Measurements from ENCODE around the gene AIG1.

Gene AIG1

GRCh38 chr6:143349530-143349929 lies 288.8 kb downstream of the AIG1 start:
- in situ Hi-C loops (cut with HindIII; ENCODE audit: low sequenced_read_pairs) = no loop called here

- in situ Hi-C loops (cut with HindIII; ENCODE audit: low sequenced_read_pairs) = no loop called here
Measured at GRCh38 chr6:143356101-143356880, 295.6 kb downstream of the AIG1 start.

GRCh38 chr6:143357152-143357551 lies 296.5 kb downstream of the AIG1 start:
- in situ Hi-C loops (cut with HindIII; ENCODE audit: low sequenced_read_pairs) = no loop called here

- in situ Hi-C loops (cut with HindIII; ENCODE audit: low sequenced_read_pairs) = no loop called here
Measured at GRCh38 chr6:143357561-143358255, 297.0 kb downstream of the AIG1 start.

GRCh38 chr6:143361536-143362191 lies 301.0 kb downstream of the AIG1 start:
- in situ Hi-C loops (cut with HindIII; ENCODE audit: low sequenced_read_pairs) = no loop called here

- in situ Hi-C loops (cut with HindIII; ENCODE audit: low sequenced_read_pairs) = no loop called here
Measured at GRCh38 chr6:143362192-143362558, 301.5 kb downstream of the AIG1 start.

GRCh38 chr6:143363299-143363698 lies 302.6 kb downstream of the AIG1 start:
- in situ Hi-C loops (cut with HindIII; ENCODE audit: low sequenced_read_pairs) = no loop called here

- in situ Hi-C loops (cut with HindIII; ENCODE audit: low sequenced_read_pairs) = no loop called here
Measured at GRCh38 chr6:143368426-143368825, 307.7 kb downstream of the AIG1 start.

GRCh38 chr6:143369971-143370370 lies 309.3 kb downstream of the AIG1 start:
- in situ Hi-C loops (cut with HindIII; ENCODE audit: low sequenced_read_pairs) = no loop called here

- in situ Hi-C loops (cut with HindIII; ENCODE audit: low sequenced_read_pairs) = no loop called here
Measured at GRCh38 chr6:143370812-143371370, 310.2 kb downstream of the AIG1 start.

GRCh38 chr6:143372199-143372882 lies 311.7 kb downstream of the AIG1 start:
- in situ Hi-C loops (cut with HindIII; ENCODE audit: low sequenced_read_pairs) = no loop called here

GRCh38 chr6:143374014-143374413 lies 313.3 kb downstream of the AIG1 start:
- in situ Hi-C loops (cut with HindIII; ENCODE audit: low sequenced_read_pairs) = no loop called here

GRCh38 chr6:143375022-143375585 lies 314.4 kb downstream of the AIG1 start:
- in situ Hi-C loops (cut with HindIII; ENCODE audit: low sequenced_read_pairs) = no loop called here

GRCh38 chr6:143376375-143376774 lies 315.7 kb downstream of the AIG1 start:
- in situ Hi-C loops (cut with HindIII; ENCODE audit: low sequenced_read_pairs) = no loop called here

- in situ Hi-C loops (cut with HindIII; ENCODE audit: low sequenced_read_pairs) = no loop called here
Measured at GRCh38 chr6:143376861-143377260, 316.2 kb downstream of the AIG1 start.

GRCh38 chr6:143385636-143386035 lies 324.9 kb downstream of the AIG1 start:
- in situ Hi-C loops (cut with HindIII; ENCODE audit: low sequenced_read_pairs) = no loop called here

- in situ Hi-C loops (cut with HindIII; ENCODE audit: low sequenced_read_pairs) = no loop called here
Measured at GRCh38 chr6:143390278-143390677, 329.6 kb downstream of the AIG1 start.

Data from DLD1 (cell line).